HCT116 (cell line): ENCODE measurements around the gene SCUBE2.

Experiments
- CEBPB ChIP-seq: IDR thresholded peaks from 2 replicates; pipeline ENCODE4 v1.6.1; 2012; ENCODE audit warnings: low read depth
- EZH2 ChIP-seq: fragments of 200-600 bp; sonication (generic); IDR thresholded peaks from 2 replicates; pipeline ENCODE4 v1.6.1; 2017; ENCODE audit warnings: antibody characterized with exemption, mixed run types
- EZH2phosphoT487 ChIP-seq: fragments of 200-600 bp; IDR thresholded peaks from 2 replicates; pipeline ENCODE4 v1.6.1; 2018; ENCODE audit warnings: antibody characterized with exemption, borderline replicate concordance
- POLR2A ChIP-seq: IDR thresholded peaks from 2 replicates; pipeline ENCODE4 v1.7.0; 2011; ENCODE audit warnings: borderline replicate concordance; ENCODE audit not compliant: insufficient read depth, insufficient read length; ENCODE audit errors: extremely low read depth
- POLR2AphosphoS5 ChIP-seq: IDR thresholded peaks from 2 replicates; pipeline ENCODE4 v1.6.1; 2011; ENCODE audit warnings: mild to moderate bottlenecking, low read depth, low read length, moderate library complexity
- RAD21 ChIP-seq: IDR thresholded peaks from 2 replicates; pipeline ENCODE4 v1.6.1; 2012; ENCODE audit warnings: low read depth, mild to moderate bottlenecking
- SRF ChIP-seq: IDR thresholded peaks from 2 replicates; pipeline ENCODE4 v1.6.1; 2012; ENCODE audit warnings: low read depth
- TCF7L2 ChIP-seq: IDR thresholded peaks from 2 replicates; pipeline ENCODE4 v1.7.0; 2011; ENCODE audit warnings: borderline replicate concordance, inconsistent platforms; ENCODE audit not compliant: insufficient read depth, insufficient read length; ENCODE audit errors: extremely low read depth
- YY1 ChIP-seq: IDR thresholded peaks from 2 replicates; pipeline ENCODE4 v1.6.1; 2011; ENCODE audit warnings: low read length, low read depth, moderate library complexity, mild to moderate bottlenecking; ENCODE audit not compliant: insufficient replicate concordance; ENCODE audit errors: extremely low read depth
- TF ChIP-seq, protein P1 (sequence below), 3 experiments: fragments of 200-600 bp in 1 of 3; sonication (generic) in 1 of 3; IDR thresholded peaks in 2 of 3; conservative IDR thresholded peaks in 1 of 3; 2 replicates each; pipeline ENCODE4 v1.5.1; 2012 to 2017; ENCODE audit warnings: low read depth in 2 of 3, low read length in 2 of 3, antibody characterized with exemption in 1 of 3, borderline replicate concordance in 1 of 3, control low read depth in 1 of 3, mild to moderate bottlenecking in 1 of 3, mixed read lengths in 1 of 3, mixed run types in 1 of 3, moderate library complexity in 1 of 3; ENCODE audit not compliant: insufficient read depth in 1 of 3
- TF ChIP-seq, protein P2 (sequence below): IDR thresholded peaks from 2 replicates; pipeline ENCODE4 v1.6.1; 2011; ENCODE audit warnings: mild to moderate bottlenecking, low read length, moderate library complexity; ENCODE audit not compliant: insufficient replicate concordance; ENCODE audit errors: extremely low read depth

DNA sequence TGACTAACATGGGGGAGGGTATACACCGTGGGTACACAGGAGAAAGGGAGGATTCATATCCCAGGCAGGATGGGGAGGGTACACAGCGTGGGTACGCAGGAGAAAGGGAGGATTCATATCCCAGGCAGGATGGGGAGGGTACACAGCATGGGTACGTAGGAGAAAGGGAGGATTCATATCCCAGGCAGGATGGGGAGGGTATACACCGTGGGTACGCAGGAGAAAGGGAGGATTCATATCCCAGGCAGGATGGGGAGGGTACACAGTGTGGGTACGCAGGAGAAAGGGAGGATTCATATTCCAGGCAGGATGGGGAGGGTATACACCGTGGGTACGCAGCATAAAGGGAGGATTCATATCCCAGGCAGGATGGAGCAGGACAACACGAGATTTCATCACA, 51.0 kb downstream of the SCUBE2 start:
- no peak for TF ChIP-seq SRF
- TF ChIP-seq, protein P1, sequence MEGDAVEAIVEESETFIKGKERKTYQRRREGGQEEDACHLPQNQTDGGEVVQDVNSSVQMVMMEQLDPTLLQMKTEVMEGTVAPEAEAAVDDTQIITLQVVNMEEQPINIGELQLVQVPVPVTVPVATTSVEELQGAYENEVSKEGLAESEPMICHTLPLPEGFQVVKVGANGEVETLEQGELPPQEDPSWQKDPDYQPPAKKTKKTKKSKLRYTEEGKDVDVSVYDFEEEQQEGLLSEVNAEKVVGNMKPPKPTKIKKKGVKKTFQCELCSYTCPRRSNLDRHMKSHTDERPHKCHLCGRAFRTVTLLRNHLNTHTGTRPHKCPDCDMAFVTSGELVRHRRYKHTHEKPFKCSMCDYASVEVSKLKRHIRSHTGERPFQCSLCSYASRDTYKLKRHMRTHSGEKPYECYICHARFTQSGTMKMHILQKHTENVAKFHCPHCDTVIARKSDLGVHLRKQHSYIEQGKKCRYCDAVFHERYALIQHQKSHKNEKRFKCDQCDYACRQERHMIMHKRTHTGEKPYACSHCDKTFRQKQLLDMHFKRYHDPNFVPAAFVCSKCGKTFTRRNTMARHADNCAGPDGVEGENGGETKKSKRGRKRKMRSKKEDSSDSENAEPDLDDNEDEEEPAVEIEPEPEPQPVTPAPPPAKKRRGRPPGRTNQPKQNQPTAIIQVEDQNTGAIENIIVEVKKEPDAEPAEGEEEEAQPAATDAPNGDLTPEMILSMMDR (IDR thresholded peaks at IDR 0.05 in 2 of 3, conservative IDR thresholded peaks at IDR 0.05 in 1 of 3; ENCODE audit: borderline replicate concordance in 1 of 3, insufficient read depth in 1 of 3, low read depth in 2 of 3, low read length in 2 of 3), result no peak
- no peak for TF ChIP-seq TCF7L2
- TF ChIP-seq EZH2phosphoT487, result no peak
- no peak for TF ChIP-seq POLR2A
- no peak for TF ChIP-seq EZH2
- no peak for TF ChIP-seq POLR2AphosphoS5
- no peak for TF ChIP-seq YY1
- TF ChIP-seq CEBPB, result no peak
- no peak for TF ChIP-seq RAD21
- TF ChIP-seq, protein P2, sequence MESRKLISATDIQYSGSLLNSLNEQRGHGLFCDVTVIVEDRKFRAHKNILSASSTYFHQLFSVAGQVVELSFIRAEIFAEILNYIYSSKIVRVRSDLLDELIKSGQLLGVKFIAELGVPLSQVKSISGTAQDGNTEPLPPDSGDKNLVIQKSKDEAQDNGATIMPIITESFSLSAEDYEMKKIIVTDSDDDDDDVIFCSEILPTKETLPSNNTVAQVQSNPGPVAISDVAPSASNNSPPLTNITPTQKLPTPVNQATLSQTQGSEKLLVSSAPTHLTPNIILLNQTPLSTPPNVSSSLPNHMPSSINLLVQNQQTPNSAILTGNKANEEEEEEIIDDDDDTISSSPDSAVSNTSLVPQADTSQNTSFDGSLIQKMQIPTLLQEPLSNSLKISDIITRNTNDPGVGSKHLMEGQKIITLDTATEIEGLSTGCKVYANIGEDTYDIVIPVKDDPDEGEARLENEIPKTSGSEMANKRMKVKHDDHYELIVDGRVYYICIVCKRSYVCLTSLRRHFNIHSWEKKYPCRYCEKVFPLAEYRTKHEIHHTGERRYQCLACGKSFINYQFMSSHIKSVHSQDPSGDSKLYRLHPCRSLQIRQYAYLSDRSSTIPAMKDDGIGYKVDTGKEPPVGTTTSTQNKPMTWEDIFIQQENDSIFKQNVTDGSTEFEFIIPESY, result no peak
